BE2C (cell line): Measurements from ENCODE around the gene METTL2A.
"Not testable (repeated sequence)": the region's sequence is repeated elsewhere in the genome, so short reads cannot be mapped to it uniquely, and the experiment has no call there.

Experiments used
- DNase-seq: peaks from one replicate; pipeline ENCODE4 v3.0.0-alpha.2; 2020
- H3K27me3 ChIP-seq: fragments of 250-450 bp; sonication (Bioruptor Pico); 2 replicates; pipeline ENCODE4 v1.5.1; 2020; ENCODE audit warnings: mild to moderate bottlenecking
- H3K36me3 ChIP-seq: fragments of 250-450 bp; sonication (Bioruptor Pico); 2 replicates; pipeline ENCODE4 v1.5.1; 2020; ENCODE audit warnings: mild to moderate bottlenecking
- H3K4me1 ChIP-seq: fragments of 250-450 bp; sonication (Bioruptor Pico); 2 replicates; pipeline ENCODE4 v1.5.1; 2020
- H3K4me3 ChIP-seq: 2 replicates; pipeline ENCODE4 v1.5.1; 2011; ENCODE audit warnings: low read depth, low read length
- H3K9me3 ChIP-seq: fragments of 250-450 bp; sonication (Bioruptor Pico); 2 replicates; pipeline ENCODE4 v1.5.1; 2020

METTL2A gene

GRCh38 chr17:62482553-62482952 lies 58.9 kb downstream of the METTL2A start:
- not testable (repeated sequence) for H3K4me1 ChIP-seq, H3K9me3 ChIP-seq, H3K4me3 ChIP-seq, H3K36me3 ChIP-seq, H3K27me3 ChIP-seq, DNase-seq

DNA sequence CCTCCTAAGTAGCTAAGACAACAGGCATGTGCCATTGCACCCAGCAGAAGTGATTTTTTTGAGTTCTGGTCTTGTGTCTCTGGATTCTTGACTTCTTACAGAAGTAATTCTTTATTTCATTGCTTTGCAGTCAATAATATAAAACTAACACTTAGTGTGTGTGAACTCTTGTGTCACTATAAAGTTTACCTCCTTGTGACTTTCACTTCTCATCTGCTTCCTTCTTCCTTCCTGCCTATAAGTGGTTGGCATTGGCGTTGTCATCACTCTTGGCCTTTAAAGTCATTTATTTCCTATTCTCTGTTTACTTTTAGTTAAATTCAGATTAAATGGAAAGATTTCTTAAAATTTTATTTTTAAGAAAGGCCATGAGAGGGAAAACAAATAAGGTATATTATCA lies 67.3 kb downstream of the METTL2A start:
- not testable (repeated sequence) for H3K36me3 ChIP-seq, H3K4me3 ChIP-seq, H3K9me3 ChIP-seq

DNA sequence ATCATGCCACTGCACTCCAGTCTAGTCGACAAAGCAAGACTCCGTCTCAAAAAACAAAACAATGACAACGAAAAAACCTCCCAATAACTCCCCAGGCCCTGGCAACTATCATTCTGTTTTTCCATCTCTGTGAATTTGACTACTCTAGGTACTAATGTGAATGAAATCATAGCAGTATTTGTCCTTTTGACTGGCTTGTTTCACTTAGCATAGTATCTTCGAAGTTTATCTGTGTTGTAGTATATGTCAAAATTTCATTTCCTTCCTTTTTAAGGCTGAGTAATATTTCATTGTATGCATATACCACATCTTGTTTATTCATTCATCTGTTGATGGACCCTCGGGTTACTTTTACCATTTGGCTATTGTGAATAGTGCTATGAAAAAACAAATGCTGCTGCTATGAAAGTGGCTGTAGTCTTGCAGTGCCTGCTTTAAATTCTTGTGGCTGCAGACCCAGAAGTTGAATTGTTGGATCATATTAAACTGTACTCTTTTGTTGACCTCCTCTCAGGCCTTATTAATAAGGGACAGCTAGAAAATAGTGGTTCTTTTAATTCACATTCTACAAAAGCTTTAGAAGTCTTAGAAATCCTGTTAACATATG lies 69.5 kb downstream of the METTL2A start:
- H3K36me3 ChIP-seq, H3K9me3 ChIP-seq, DNase-seq, H3K27me3 ChIP-seq, H3K4me3 ChIP-seq, H3K4me1 ChIP-seq: not testable (repeated sequence)

More for the DNA sequence above, 67.3 kb downstream of the METTL2A start:
- DNase-seq, H3K27me3 ChIP-seq, H3K4me1 ChIP-seq: not testable (repeated sequence)

DNA sequence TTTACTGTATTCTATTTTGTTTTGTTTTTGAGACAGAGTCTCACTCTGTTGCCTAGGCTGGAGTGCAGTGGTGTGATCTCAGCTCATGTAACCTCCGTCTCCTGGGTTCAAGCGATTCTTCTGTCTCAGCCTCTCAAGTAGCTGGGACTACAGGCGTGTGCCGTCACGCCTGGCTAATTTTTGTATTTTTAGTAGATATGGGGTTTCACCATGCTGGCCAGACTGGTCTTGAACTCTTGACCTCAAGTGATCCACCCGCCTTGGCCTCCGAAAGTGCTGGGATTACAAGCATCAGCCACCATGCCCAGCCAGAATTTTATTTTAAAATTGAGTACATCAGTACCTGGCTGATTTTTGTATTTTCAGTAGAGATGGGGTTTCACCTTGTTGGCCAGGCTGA lies 70.4 kb downstream of the METTL2A start:
- not testable (repeated sequence) for H3K4me1 ChIP-seq, H3K9me3 ChIP-seq, H3K36me3 ChIP-seq, H3K4me3 ChIP-seq, DNase-seq, H3K27me3 ChIP-seq

DNA sequence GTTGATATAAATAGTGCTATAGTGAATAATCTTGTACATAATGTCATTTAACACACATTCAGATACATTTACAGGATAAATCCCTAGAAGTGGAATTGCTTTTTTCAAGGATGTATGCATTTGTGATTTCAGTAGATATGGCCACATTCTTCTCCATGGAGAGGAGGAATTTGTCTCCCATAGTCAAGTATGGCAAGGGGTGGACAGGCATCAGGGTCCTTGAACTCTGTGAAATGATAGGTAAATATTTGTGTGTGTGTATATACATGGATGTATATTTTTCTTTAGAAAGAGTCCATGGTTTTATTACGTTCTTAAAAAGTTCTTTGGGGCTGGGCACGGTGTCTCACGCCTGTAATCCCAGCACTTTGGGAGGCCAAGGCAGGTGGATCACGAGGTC lies 72.6 kb downstream of the METTL2A start:
- not testable (repeated sequence) for H3K36me3 ChIP-seq, H3K9me3 ChIP-seq, H3K4me3 ChIP-seq, DNase-seq, H3K4me1 ChIP-seq, H3K27me3 ChIP-seq

- not testable (repeated sequence) for H3K4me3 ChIP-seq, H3K36me3 ChIP-seq, H3K27me3 ChIP-seq, DNase-seq, H3K4me1 ChIP-seq, H3K9me3 ChIP-seq
Measured at GRCh38 chr17:62498796-62499195, 75.1 kb downstream of the METTL2A start.
